Measurements from ENCODE around the gene ULK3.

GRCh38 chr15:74787251-74788041, 55.5 kb downstream of the ULK3 start:
- TF ChIP-seq CTCF (IDR thresholded peaks at IDR 0.05; ENCODE audit: extremely low read depth in 1 of 2, insufficient read depth in 1 of 2, low read depth in 1 of 2, low read length in 2 of 2): peak; percentile 46 to 54
- no peak for TF ChIP-seq MYC (IDR thresholded peaks at IDR 0.05; ENCODE audit: low read depth, low read length)
- TF ChIP-seq POLR2A (IDR thresholded peaks at IDR 0.05; ENCODE audit: low read depth, low read length): no peak
- no peak for TF ChIP-seq GATA2 (IDR thresholded peaks at IDR 0.05; ENCODE audit: insufficient read depth, insufficient read length, low read depth, low read length)
- no peak for TF ChIP-seq EZH2 (IDR thresholded peaks at IDR 0.05; ENCODE audit: borderline replicate concordance, low read depth, low read length, severe bottlenecking)
- TF ChIP-seq POLR2AphosphoS5 (IDR thresholded peaks at IDR 0.05; ENCODE audit: insufficient read depth, low read depth, low read length): no peak
- TF ChIP-seq FOS (IDR thresholded peaks at IDR 0.05; ENCODE audit: borderline replicate concordance, insufficient read depth, low read length): no peak

Data from endothelial cell of umbilical vein (primary cell).